Measurements from ENCODE around the gene AKNAD1. TPM values are rescaled to one million over a fixed set of nuclear protein-coding genes. Genes with fewer than 3 reads are reported as not detected.

Gene AKNAD1
- total RNA-seq, 4 donors from 2014 or later = 0.44 to 5.5 (median 4.6) TPM; not detected in 1

DNA sequence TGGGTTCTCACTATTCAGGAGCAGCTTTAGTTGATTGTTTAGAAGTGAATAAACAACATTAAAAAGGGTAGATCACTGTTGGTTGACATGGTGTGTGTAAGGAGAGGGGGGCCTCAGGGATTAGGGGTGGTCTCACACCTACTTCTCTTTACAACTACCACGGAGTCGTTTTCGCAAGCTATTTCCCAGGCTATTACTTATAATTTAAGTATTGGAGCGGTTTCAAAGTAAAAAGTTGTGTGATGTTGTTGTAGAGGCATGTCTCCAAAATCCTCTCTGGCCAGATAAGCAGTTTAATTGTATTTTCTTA is 21.2 kb upstream of the AKNAD1 start:
- Histone ChIP-seq H3K27ac (peak overlapping the region; percentile 47 to 91 (median 80)), H3K4me3 (peak overlapping the region; percentile 80 to 89 (median 84)), H3K4me1 (peaks cover 0 to 44% (median 2%) of the 10 kb centered on the region in 4 donors), H3K27me3 (no peaks in the 10 kb centered on the region), H3K9me3 (no peaks in the 10 kb centered on the region), H3K36me3 (no peaks in the 10 kb centered on the region)
- 27 to 33% methylated on average over 4 of the region's 4 CpGs for WGBS, 2 donors
- no peak for TF ChIP-seq POLR2A (IDR thresholded peaks at IDR 0.05)
- TF ChIP-seq, protein P1, sequence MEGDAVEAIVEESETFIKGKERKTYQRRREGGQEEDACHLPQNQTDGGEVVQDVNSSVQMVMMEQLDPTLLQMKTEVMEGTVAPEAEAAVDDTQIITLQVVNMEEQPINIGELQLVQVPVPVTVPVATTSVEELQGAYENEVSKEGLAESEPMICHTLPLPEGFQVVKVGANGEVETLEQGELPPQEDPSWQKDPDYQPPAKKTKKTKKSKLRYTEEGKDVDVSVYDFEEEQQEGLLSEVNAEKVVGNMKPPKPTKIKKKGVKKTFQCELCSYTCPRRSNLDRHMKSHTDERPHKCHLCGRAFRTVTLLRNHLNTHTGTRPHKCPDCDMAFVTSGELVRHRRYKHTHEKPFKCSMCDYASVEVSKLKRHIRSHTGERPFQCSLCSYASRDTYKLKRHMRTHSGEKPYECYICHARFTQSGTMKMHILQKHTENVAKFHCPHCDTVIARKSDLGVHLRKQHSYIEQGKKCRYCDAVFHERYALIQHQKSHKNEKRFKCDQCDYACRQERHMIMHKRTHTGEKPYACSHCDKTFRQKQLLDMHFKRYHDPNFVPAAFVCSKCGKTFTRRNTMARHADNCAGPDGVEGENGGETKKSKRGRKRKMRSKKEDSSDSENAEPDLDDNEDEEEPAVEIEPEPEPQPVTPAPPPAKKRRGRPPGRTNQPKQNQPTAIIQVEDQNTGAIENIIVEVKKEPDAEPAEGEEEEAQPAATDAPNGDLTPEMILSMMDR (IDR thresholded peaks at IDR 0.05) = no peak
- TF ChIP-seq EP300 (IDR thresholded peaks at IDR 0.05) = no peak
- no peak for DNase-seq (ENCODE audit: low spot score in 2 of 2)

DNA sequence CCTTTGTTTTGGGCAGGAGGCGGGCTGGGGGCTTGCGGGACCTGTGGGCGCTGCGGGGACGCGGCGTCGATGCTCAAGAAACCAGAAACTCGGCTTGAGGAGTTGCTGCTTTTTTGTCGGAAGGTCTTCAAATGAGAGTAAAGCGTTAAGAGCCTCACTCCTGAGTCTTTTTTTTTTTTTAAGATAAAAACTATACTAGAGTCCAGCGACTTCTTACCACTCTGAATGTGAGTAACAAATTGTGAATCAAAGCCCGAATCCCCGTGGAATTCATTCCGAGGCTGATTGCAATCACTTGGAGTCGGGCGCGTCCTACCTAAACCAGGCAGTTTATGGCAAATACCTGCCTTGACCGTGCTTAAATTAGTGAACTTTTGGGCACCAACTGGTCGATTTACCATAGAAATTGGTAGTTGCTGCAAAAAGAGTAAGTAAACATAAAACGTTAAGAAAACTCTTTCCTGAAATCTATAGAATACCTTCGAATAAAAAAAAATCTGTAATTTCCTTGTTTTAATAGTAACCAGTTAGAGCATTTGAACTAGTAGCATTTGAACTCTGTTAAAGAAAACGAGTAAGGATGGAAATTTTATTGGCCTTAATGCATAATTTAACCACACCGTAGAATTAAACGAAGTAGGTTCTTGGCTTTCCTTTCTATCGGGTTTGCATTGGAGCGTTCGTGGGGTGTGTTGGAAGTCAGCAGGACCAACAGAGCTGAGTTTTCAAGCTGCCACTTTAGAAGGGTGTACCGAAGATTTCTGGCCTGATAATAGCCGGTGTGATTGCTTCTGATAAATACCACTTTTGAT is 20.7 kb upstream of the AKNAD1 start:
- peaks cover 0 to 44% (median 2%) of the 10 kb centered on the region in 4 donors for H3K4me1 ChIP-seq
- H3K27me3 ChIP-seq = no peaks in the 10 kb centered on the region
- peak overlapping the region; percentile 47 to 91 (median 80) for H3K27ac ChIP-seq
- 2 to 3% methylated on average over 30 of the region's 30 CpGs for WGBS, 2 donors
- H3K9me3 ChIP-seq = no peaks in the 10 kb centered on the region
- peak overlapping the region; percentile 80 to 89 (median 84) for H3K4me3 ChIP-seq
- TF ChIP-seq EP300 (IDR thresholded peaks at IDR 0.05) (no peak), POLR2A (IDR thresholded peaks at IDR 0.05) (no peak)
- TF ChIP-seq, protein P1 (IDR thresholded peaks at IDR 0.05) = no peak
- H3K36me3 ChIP-seq = no peaks in the 10 kb centered on the region
- peak in 1 of 2 donors; percentile 54 for DNase-seq (ENCODE audit: low spot score in 2 of 2)

DNA sequence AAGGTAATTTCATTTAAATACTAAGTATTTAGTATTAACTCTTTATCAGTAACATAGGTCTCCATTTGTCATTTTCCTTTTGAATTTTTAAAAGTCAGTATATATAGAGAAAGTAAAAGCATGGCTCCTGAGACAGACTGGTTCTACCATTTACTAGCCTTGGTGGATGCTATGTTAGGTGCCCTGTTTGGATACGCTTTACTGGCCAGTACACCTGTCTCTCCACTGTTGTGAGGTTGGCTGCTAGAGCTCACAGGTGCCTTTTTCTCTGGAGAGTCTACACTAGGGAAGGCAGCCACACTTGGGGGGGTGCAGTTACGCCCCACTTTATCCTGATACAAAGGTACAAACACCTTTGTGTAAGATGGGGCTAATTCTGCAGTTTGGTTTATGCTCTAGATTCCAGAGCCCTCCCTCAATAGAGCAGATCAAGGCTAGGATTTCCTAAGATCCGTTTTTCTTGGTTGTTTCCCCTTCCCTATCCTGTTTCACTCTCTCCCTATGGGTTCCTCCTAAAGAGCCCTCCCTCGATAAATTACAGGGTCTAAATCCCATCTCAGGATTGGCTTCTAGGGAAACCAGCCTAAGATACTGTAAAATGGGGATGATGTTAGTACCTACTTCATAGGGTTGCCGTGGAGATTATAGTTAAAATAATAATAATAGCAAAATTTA is 14.3 kb upstream of the AKNAD1 start:
- TF ChIP-seq POLR2A (IDR thresholded peaks at IDR 0.05) (no peak), EP300 (IDR thresholded peaks at IDR 0.05) (no peak)
- TF ChIP-seq, protein P1 (IDR thresholded peaks at IDR 0.05) = no peak
- Histone ChIP-seq H3K4me3 (no peak overlapping the region), H3K27ac (no peak overlapping the region), H3K9me3 (no peaks in the 10 kb centered on the region), H3K36me3 (no peaks in the 10 kb centered on the region), H3K27me3 (no peaks in the 10 kb centered on the region), H3K4me1 (peaks cover 0 to 4% (median under 1%) of the 10 kb centered on the region in 4 donors)
- WGBS, 2 donors = 76 to 80% methylated on average over 5 of the region's 5 CpGs
- DNase-seq (ENCODE audit: low spot score in 2 of 2) = no peak

DNA sequence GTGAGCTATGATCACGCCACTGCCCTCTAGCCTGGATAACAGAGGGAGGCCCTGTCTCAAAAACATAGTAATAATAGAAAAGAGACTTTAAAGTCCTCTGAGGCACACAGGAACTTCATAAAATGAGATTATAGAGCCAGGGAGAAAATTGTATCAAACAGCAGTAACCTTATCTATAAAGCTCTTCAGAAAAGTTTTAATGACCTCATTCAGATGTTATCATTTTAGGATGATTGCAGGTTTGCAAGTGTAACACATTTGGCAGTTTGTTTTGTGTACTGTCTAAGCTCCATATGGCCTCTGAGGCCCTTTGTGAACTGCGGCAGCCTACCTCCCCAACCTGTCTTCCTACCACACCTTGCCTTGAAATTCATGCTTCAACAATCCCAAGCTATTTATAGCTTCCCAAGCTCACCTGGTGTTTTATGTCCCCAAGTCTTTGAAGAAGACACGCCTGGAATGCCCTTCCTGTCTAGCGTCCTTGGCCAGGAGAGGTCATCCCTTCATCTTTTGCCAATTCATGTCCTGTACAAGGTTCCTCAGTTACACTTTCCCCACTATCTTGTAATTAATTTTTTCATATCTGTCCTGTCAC is 8.5 kb upstream of the AKNAD1 start:
- TF ChIP-seq POLR2A (IDR thresholded peaks at IDR 0.05) = no peak
- TF ChIP-seq, protein P1 (IDR thresholded peaks at IDR 0.05) = no peak
- TF ChIP-seq EP300 (IDR thresholded peaks at IDR 0.05) = no peak
- Histone ChIP-seq H3K36me3 (no peaks in the 10 kb centered on the region), H3K27ac (no peak overlapping the region), H3K27me3 (no peaks in the 10 kb centered on the region), H3K4me1 (no peaks in the 10 kb centered on the region), H3K4me3 (no peak overlapping the region), H3K9me3 (no peaks in the 10 kb centered on the region)
- WGBS, 2 donors = 81 to 86% methylated on average over 4 of the region's 4 CpGs
- no peak for DNase-seq (ENCODE audit: low spot score in 2 of 2)

GRCh38 chr1:108863984-108864383 is 7.1 kb upstream of the AKNAD1 start:
- WGBS, 2 donors = 84 to 91% methylated on average over 4 of the region's 4 CpGs
- no peak overlapping the region for H3K4me3 ChIP-seq
- H3K4me1 ChIP-seq = no peaks in the 10 kb centered on the region
- no peak for DNase-seq (ENCODE audit: low spot score in 2 of 2)
- H3K27me3 ChIP-seq = no peaks in the 10 kb centered on the region
- no peaks in the 10 kb centered on the region for H3K36me3 ChIP-seq
- H3K27ac ChIP-seq = no peak overlapping the region
- TF ChIP-seq EP300 (IDR thresholded peaks at IDR 0.05) (no peak), POLR2A (IDR thresholded peaks at IDR 0.05) (no peak)
- TF ChIP-seq, protein P1 (IDR thresholded peaks at IDR 0.05) = no peak
- H3K9me3 ChIP-seq = no peaks in the 10 kb centered on the region

Measured in tibial nerve (tissue), 4 donors.